ENCODE data around the gene FOXG1. TPM values are rescaled to one million over a fixed set of nuclear protein-coding genes. Genes with fewer than 3 reads are reported as not detected.

The FOXG1 gene
- total RNA-seq, 1 donor from 2014 or later, result not detected

GRCh38 chr14:28760431-28760996 is 6.1 kb upstream of the FOXG1 start:
- intact Hi-C loops (cut with DNase I), result no loop called here
- DNase-seq (ENCODE audit: low spot score), result no peak

DNA sequence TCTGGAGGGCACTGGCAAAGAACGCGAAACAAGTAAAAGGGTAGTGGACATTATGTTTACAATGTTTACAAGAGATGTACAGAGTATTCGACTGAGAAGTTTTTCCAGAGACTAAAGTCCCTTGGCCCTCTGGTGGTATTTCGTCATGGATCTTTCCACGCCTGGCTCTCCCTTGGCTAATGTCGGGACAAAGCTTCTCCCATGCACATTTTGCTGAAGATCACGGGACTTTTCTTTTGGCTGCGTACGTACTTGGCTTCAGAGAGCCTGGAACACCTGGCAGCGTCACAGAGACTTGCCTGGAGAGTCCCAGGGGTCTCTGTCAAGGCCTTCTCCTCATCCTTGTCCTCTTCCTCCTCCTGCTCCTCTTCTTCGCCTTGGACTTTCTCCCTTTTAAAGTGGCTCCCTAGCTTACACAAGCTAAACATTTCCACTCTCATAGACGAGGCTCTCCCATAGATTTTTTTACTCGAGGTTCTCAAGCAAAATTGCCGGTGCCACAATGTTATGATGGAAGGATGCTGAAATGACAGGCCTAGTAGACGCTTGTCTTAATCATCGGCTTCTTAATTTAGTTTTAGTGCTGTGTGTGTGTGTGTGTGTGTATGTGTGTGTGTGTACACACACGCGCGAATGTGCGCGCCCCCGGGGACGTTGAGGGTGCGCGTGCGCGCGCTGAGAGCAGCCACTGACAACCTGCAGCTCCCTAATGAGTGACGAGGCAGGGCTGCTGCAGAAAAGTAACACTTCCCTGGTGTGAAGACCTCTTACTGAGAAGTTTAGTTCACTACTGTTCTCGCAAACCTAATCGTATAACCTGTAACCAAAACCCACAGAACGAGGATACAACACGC is 4.9 kb upstream of the FOXG1 start:
- no peak for DNase-seq (ENCODE audit: low spot score)
- intact Hi-C loops (cut with DNase I), result no loop called here

DNA sequence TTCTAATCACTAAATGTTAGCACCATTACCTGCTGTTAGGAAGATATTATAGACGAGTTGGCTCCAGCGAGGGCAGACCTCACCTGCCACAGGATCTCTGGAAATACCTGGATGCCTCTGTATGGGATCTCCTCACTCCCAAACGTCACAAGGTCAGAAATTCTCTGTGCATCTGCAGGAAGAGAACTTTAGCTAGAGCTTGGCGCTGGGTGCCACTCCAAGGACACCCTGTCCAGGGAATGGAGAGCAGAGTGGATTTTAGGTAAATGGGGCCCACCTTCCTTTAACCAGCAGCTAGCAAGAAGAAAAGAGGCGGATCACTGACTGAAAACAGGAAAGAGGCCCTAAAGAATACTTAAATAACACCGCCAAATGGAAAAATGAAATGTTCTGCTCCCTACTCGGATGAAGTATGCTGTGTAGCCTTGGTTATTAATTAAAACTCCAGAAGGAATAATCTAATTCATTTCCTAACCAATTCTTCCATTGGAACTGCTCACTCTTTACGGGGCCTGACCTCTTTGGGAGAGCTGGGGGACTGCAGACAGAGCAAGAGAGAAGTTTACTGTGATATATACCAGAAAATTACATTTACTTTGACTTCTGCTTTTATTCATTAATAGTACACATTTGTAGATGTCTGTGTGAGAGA is 4.2 kb upstream of the FOXG1 start:
- intact Hi-C loops (cut with DNase I), result no loop called here
- no peak for DNase-seq (ENCODE audit: low spot score)

DNA sequence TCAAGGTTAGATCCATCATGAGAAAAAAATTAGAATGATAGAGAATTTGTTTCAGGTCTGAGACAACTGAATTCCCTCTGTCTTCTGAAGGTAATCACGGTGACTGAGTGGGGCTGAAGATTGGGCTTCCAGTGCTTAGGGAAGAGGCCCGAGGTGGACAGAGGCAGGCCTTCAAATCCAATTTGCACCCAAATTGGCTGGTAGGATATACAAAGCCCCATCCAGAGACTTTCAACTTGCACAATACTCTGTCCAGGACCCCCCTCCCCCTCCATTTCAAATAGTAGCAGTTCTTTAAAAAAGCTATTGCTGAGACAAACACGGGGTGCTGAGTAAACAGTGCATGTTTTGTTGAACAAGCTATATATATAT is 3.6 kb upstream of the FOXG1 start:
- DNase-seq (ENCODE audit: low spot score), result no peak

GRCh38 chr14:28763751-28764256 is 2.8 kb upstream of the FOXG1 start:
- DNase-seq (ENCODE audit: low spot score), result no peak
- intact Hi-C loops (cut with DNase I), result no loop called here

More for the DNA sequence above, 3.6 kb upstream of the FOXG1 start:
- intact Hi-C loops (cut with DNase I), result no loop called here

- DNase-seq (ENCODE audit: low spot score), result no peak
Observed at GRCh38 chr14:28764257-28765160, 2.1 kb upstream of the FOXG1 start.

GRCh38 chr14:28765169-28765830 is 1.3 kb upstream of the FOXG1 start:
- DNase-seq (ENCODE audit: low spot score), result no peak
- intact Hi-C loops (cut with DNase I), result no loop called here

More at GRCh38 chr14:28764257-28765160, 2.1 kb upstream of the FOXG1 start:
- intact Hi-C loops (cut with DNase I), result no loop called here

- intact Hi-C loops (cut with DNase I), result no loop called here
- no peak for DNase-seq (ENCODE audit: low spot score)
Observed at GRCh38 chr14:28765831-28766468, 637 bp upstream of the FOXG1 start.

GRCh38 chr14:28767030-28767852 is 654 bp downstream of the FOXG1 start:
- DNase-seq (ENCODE audit: low spot score), result no peak

DNA sequence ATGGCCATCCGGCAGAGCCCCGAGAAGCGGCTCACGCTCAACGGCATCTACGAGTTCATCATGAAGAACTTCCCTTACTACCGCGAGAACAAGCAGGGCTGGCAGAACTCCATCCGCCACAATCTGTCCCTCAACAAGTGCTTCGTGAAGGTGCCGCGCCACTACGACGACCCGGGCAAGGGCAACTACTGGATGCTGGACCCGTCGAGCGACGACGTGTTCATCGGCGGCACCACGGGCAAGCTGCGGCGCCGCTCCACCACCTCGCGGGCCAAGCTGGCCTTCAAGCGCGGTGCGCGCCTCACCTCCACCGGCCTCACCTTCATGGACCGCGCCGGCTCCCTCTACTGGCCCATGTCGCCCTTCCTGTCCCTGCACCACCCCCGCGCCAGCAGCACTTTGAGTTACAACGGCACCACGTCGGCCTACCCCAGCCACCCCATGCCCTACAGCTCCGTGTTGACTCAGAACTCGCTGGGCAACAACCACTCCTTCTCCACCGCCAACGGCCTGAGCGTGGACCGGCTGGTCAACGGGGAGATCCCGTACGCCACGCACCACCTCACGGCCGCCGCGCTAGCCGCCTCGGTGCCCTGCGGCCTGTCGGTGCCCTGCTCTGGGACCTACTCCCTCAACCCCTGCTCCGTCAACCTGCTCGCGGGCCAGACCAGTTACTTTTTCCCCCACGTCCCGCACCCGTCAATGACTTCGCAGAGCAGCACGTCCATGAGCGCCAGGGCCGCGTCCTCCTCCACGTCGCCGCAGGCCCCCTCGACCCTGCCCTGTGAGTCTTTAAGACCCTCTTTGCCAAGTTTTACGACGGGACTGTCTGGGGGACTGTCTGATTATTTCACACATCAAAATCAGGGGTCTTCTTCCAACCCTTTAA is 1.5 kb downstream of the FOXG1 start:
- no peak for DNase-seq (ENCODE audit: low spot score)

More at GRCh38 chr14:28767030-28767852, 654 bp downstream of the FOXG1 start:
- intact Hi-C loops (cut with DNase I), result no loop called here

DNA sequence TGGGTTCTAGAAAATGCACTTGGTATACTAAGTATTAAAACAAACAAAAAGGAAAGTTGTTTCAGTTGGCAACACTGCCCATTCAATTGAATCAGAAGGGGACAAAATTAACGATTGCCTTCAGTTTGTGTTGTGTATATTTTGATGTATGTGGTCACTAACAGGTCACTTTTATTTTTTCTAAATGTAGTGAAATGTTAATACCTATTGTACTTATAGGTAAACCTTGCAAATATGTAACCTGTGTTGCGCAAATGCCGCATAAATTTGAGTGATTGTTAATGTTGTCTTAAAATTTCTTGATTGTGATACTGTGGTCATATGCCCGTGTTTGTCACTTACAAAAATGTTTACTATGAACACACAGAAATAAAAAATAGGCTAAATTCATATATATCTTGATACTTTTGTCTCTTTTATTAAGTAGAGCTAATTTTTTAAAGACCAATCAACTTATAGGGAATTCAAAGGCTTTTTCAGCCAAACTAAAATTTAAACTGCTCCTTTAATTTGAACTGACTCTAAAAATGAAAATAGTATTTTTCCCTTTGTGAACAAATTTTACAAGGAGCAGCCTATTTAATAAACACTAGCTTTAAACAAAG is 2.8 kb downstream of the FOXG1 start:
- DNase-seq (ENCODE audit: low spot score), result no peak
- intact Hi-C loops (cut with DNase I), result no loop called here

More for the DNA sequence above, 1.5 kb downstream of the FOXG1 start:
- intact Hi-C loops (cut with DNase I), result no loop called here

DNA sequence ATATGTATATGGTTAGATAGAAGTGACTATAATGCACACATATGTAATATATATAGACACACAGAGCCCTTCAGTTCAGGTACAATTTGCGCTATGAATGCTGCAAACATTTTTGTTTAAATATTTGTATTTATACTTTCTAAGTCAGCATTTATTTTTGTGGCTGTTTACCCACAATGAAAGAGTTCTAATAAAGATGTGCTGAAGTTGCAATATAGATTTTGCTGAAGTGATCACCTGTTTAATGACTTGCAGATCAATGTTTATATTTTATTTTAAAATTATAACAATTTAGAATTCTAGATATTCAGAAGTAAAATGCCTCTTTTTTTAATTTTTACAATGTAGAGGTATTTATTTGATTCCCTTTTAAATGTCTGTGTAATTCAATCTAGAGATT is 3.5 kb downstream of the FOXG1 start:
- intact Hi-C loops (cut with DNase I), result no loop called here
- no peak for DNase-seq (ENCODE audit: low spot score)

DNA sequence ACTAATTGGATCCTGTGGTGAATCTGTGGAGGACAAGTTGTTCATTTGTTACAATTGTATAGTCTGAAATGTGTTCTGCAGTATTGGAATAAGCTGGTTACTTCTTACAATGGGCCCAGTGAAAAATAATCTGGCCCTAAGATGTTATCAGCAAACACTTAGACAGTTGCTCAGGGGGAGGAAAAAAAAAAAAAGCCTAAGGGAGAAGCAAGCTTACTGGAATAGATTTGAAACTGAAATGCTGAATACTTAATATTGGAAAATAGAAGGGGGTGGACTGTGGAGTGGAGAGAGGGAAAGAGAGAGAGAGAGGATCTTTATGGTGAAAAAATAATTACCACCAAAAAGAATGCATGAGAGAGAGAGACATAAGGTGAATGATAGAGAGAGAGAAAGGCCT is 4.0 kb downstream of the FOXG1 start:
- intact Hi-C loops (cut with DNase I), result no loop called here
- no peak for DNase-seq (ENCODE audit: low spot score)

GRCh38 chr14:28771168-28771567 is 4.6 kb downstream of the FOXG1 start:
- intact Hi-C loops (cut with DNase I), result no loop called here
- DNase-seq (ENCODE audit: low spot score), result no peak

GRCh38 chr14:28772613-28773012 is 6.0 kb downstream of the FOXG1 start:
- intact Hi-C loops (cut with DNase I), result no loop called here
- no peak for DNase-seq (ENCODE audit: low spot score)

DNA sequence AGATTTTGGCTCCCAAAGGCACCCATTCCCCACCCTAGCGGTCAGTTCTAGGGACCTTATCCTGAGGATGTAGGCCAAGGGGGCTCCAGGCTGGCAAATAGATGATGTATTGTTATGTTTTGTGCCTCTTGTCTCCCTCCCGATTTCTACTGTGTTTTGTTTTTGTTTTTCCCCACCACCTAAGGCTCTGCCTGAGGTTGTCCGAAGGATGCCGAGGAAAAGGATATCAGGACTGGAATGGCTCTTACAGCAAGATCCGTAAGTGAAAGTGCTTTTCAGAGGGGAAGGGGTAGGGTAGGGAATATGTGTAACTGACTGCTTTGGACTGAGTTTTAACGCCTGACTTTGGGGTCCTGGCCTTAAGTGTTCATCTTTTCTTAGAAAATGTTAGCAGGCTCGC is 6.6 kb downstream of the FOXG1 start:
- DNase-seq (ENCODE audit: low spot score), result no peak
- intact Hi-C loops (cut with DNase I), result no loop called here

Data from cardiac septum (tissue), 1 donor.